H9 (cell line): ENCODE data around the gene TSPAN32. TPM values are rescaled to one million over a fixed set of nuclear protein-coding genes. Genes with fewer than 3 reads are reported as not detected.

ENCODE experiments used
- DNase-seq: peaks from one replicate; pipeline ENCODE4 v3.0.0-alpha.2; 2017
- H2AFZ ChIP-seq: one replicate; pipeline ENCODE4 v1.6.1; 2013; ENCODE audit warnings: mild to moderate bottlenecking, low read length, control low read depth, moderate library complexity
- H2AK5ac ChIP-seq: 2 replicates; pipeline ENCODE4 v1.6.1; 2013; ENCODE audit warnings: low read length, control low read depth, mixed read lengths; ENCODE audit not compliant: insufficient read length
- H2BK120ac ChIP-seq: one replicate; pipeline ENCODE4 v1.6.1; 2013; ENCODE audit warnings: low read depth, mild to moderate bottlenecking, low read length, control low read depth, inconsistent platforms; ENCODE audit not compliant: poor library complexity, severe bottlenecking
- H2BK12ac ChIP-seq: 2 replicates; pipeline ENCODE4 v1.6.1; 2013; ENCODE audit warnings: low read length, control low read depth, mixed read lengths, low read depth; ENCODE audit not compliant: insufficient read length
- H2BK15ac ChIP-seq: 2 replicates; pipeline ENCODE4 v1.6.1; 2013; ENCODE audit warnings: low read depth, low read length, control low read depth
- H2BK20ac ChIP-seq: one replicate; pipeline ENCODE4 v1.6.1; 2013; ENCODE audit warnings: low read depth, mild to moderate bottlenecking, low read length, control low read depth, inconsistent platforms; ENCODE audit not compliant: poor library complexity, severe bottlenecking
- H2BK5ac ChIP-seq: 2 replicates; pipeline ENCODE4 v1.6.1; 2013; ENCODE audit warnings: low read length, control low read depth, mixed read lengths; ENCODE audit not compliant: insufficient read length
- H3K14ac ChIP-seq: 2 replicates; pipeline ENCODE4 v1.6.1; 2013; ENCODE audit warnings: low read length, control low read depth; ENCODE audit not compliant: insufficient read depth
- H3K18ac ChIP-seq: 2 replicates; pipeline ENCODE4 v1.6.1; 2013; ENCODE audit warnings: low read depth, mild to moderate bottlenecking, mixed read lengths, low read length, control low read depth; ENCODE audit not compliant: insufficient read length
- H3K23ac ChIP-seq: 2 replicates; pipeline ENCODE4 v1.6.1; 2013; ENCODE audit warnings: low read length, control low read depth, mixed read lengths, low read depth; ENCODE audit not compliant: insufficient read length
- H3K23me2 ChIP-seq: 2 replicates; pipeline ENCODE4 v1.6.1; 2013; ENCODE audit warnings: low read depth, mild to moderate bottlenecking, mixed read lengths, low read length, control low read depth; ENCODE audit not compliant: insufficient read length, poor library complexity, severe bottlenecking
- H3K27ac ChIP-seq: 2 replicates; pipeline ENCODE4 v1.5.1; 2013; ENCODE audit warnings: low read length, control low read depth, mixed read lengths, low read depth; ENCODE audit not compliant: insufficient read length
- H3K27me3 ChIP-seq: 2 replicates; pipeline ENCODE4 v1.6.1; 2013; ENCODE audit warnings: low read length, control low read depth, inconsistent platforms; ENCODE audit not compliant: insufficient read depth
- H3K4ac ChIP-seq: 2 replicates; pipeline ENCODE4 v1.6.1; 2013; ENCODE audit warnings: low read depth, mild to moderate bottlenecking, control low read depth, inconsistent platforms, low read length, moderate library complexity
- H3K4me1 ChIP-seq: 2 replicates; pipeline ENCODE4 v1.6.1; 2013; ENCODE audit warnings: low read length, control low read depth, inconsistent platforms; ENCODE audit not compliant: insufficient read depth
- H3K4me2 ChIP-seq: 2 replicates; pipeline ENCODE4 v1.6.1; 2013; ENCODE audit warnings: low read length, control low read depth, mixed read lengths; ENCODE audit not compliant: insufficient read length, insufficient read depth
- H3K56ac ChIP-seq: 2 replicates; pipeline ENCODE4 v1.6.1; 2013; ENCODE audit warnings: low read depth, mild to moderate bottlenecking, mixed read lengths, low read length, control low read depth; ENCODE audit not compliant: insufficient read length
- H3K79me1 ChIP-seq: 2 replicates; pipeline ENCODE4 v1.6.1; 2013; ENCODE audit warnings: low read depth, mild to moderate bottlenecking, moderate library complexity, low read length, control low read depth, inconsistent platforms; ENCODE audit not compliant: insufficient read depth, poor library complexity, severe bottlenecking
- H3K79me2 ChIP-seq: 2 replicates; pipeline ENCODE4 v1.6.1; 2013; ENCODE audit warnings: low read length, control low read depth, inconsistent platforms; ENCODE audit not compliant: insufficient read depth
- H3K9ac ChIP-seq: 2 replicates; pipeline ENCODE4 v1.6.1; 2013; ENCODE audit warnings: low read length, control low read depth, mixed read lengths; ENCODE audit not compliant: insufficient read length; ENCODE audit errors: extremely low read depth
- H3K9me3 ChIP-seq: one replicate; pipeline ENCODE4 v1.6.1; 2013; ENCODE audit warnings: low read depth, low read length, inconsistent platforms; ENCODE audit not compliant: control insufficient read depth
- H3T11ph ChIP-seq: one replicate; pipeline ENCODE4 v1.6.1; 2013; ENCODE audit warnings: mild to moderate bottlenecking, low read length, control low read depth, inconsistent platforms
- H4K20me1 ChIP-seq: one replicate; pipeline ENCODE4 v1.6.1; 2013; ENCODE audit not compliant: control insufficient read depth, insufficient read length, insufficient read depth
- H4K5ac ChIP-seq: 2 replicates; pipeline ENCODE4 v1.6.1; 2013; ENCODE audit warnings: low read depth, mild to moderate bottlenecking, mixed read lengths, low read length, control low read depth; ENCODE audit not compliant: insufficient read length
- H4K8ac ChIP-seq: replicated peaks from 2 replicates; pipeline ENCODE4 v1.6.1; 2013; ENCODE audit warnings: low read length, control low read depth, mixed read lengths, low read depth; ENCODE audit not compliant: insufficient read length
- H4K91ac ChIP-seq: 2 replicates; pipeline ENCODE4 v1.6.1; 2013; ENCODE audit warnings: low read depth, mild to moderate bottlenecking, moderate library complexity, mixed read lengths, low read length, control low read depth; ENCODE audit not compliant: insufficient read length
- H3K27ac Mint-ChIP-seq, 3 experiments: 2 replicates in 2 of 3; 3 replicates in 1 of 3; pipeline ENCODE4 v1.8.0; 2020 to 2021; ENCODE audit warnings: mixed read lengths in 3 of 3, mild to moderate bottlenecking in 1 of 3, moderate library complexity in 1 of 3
- H3K27me3 Mint-ChIP-seq: 2 replicates; pipeline ENCODE4 v1.8.0; 2021; ENCODE audit warnings: low read depth, mild to moderate bottlenecking, moderate library complexity, mixed read lengths
- H3K36me3 Mint-ChIP-seq, 3 experiments: 2 replicates in 2 of 3; 3 replicates in 1 of 3; pipeline ENCODE4 v1.8.0; 2020 to 2021; ENCODE audit warnings: low read depth in 3 of 3, mixed read lengths in 3 of 3; ENCODE audit not compliant: insufficient read depth in 1 of 3
- H3K4me1 Mint-ChIP-seq, 2 experiments: 2 replicates each; pipeline ENCODE4 v1.8.0; 2020; ENCODE audit warnings: mixed read lengths in 2 of 2
- H3K4me3 Mint-ChIP-seq, 2 experiments: 2 replicates in 1 of 2; 3 replicates in 1 of 2; pipeline ENCODE4 v1.8.0; 2020 to 2021; ENCODE audit warnings: mild to moderate bottlenecking in 2 of 2, mixed read lengths in 2 of 2, moderate library complexity in 1 of 2
- H3K9me3 Mint-ChIP-seq, 2 experiments: 2 replicates in 1 of 2; 3 replicates in 1 of 2; pipeline ENCODE4 v1.8.0; 2020; ENCODE audit warnings: mild to moderate bottlenecking in 2 of 2, mixed read lengths in 2 of 2, moderate library complexity in 1 of 2
- CTCF ChIP-seq: fragments of 200-600 bp; sonication (generic); conservative IDR thresholded peaks from 3 replicates; pipeline ENCODE4 v1.8.0; 2021; ENCODE audit warnings: antibody characterized with exemption, mild to moderate bottlenecking
- WGBS: extraction: QIAGEN DNeasy Blood & Tissue Kit; methylation state at CpG from one replicate; pipeline ENCODE4 v1.1.7; 2013; ENCODE audit warnings: missing lambda C conversion rate, low lambda C conversion rate, mixed read lengths; ENCODE audit not compliant: insufficient read length; ENCODE audit errors: extremely low coverage; 5-methylcytosine and 5-hydroxymethylcytosine counted together
- total RNA-seq: library from RNA; stranded (reverse); gene quantifications from 2 replicates; pipeline ENCODE4 v1.2.1, GENCODE V29; 2021

The TSPAN32 gene
- total RNA-seq, 1 experiment from 2014 or later = not detected

- Histone ChIP-seq H4K20me1 (no peaks in the 10 kb centered on the region), H2BK20ac (no peak overlapping the region), H3K79me2 (no peaks in the 10 kb centered on the region), H3T11ph (no peak overlapping the region), H3K4ac (no peak overlapping the region), H2BK5ac (no peak overlapping the region), H4K91ac (no peak overlapping the region), H3K56ac (no peak overlapping the region), H3K23me2 (no peaks in the 10 kb centered on the region), H2BK15ac (no peak overlapping the region), H3K4me2 (no peak overlapping the region), H2AK5ac (no peak overlapping the region), H4K8ac (no peak overlapping the region), H2BK120ac (no peak overlapping the region), H3K18ac (no peak overlapping the region), H4K5ac (no peak overlapping the region), H3K23ac (no peak overlapping the region), H3K79me1 (no peaks in the 10 kb centered on the region), H3K9ac (no peak overlapping the region), H2AFZ (no peak overlapping the region), H2BK12ac (no peak overlapping the region), H3K27ac (no peak overlapping the region), H3K9me3 (no peaks in the 10 kb centered on the region), H3K14ac (no peak overlapping the region; the same call in 1 of the 2 replicates), H3K27me3 (no peaks in the 10 kb centered on the region), H3K4me1 (no peaks in the 10 kb centered on the region)
- Mint-ChIP-seq H3K36me3 (no peaks in the 10 kb centered on the region), H3K27ac (no peak overlapping the region), H3K27me3 (peaks cover 11% of the 10 kb centered on the region), H3K9me3 (no peaks in the 10 kb centered on the region), H3K4me3 (no peak overlapping the region), H3K4me1 (0 out of 4 replicates have a peak, but pooled peaks cover 0 to 2% of the 10 kb centered on the region in 2 experiments)
- DNase-seq = no peak
- no CpG with 5 or more reads among the region's 16 CpGs for WGBS
- no peak for TF ChIP-seq CTCF
Observed at GRCh38 chr11:2365571-2366210, 63.9 kb downstream of the TSPAN32 start.
